Caco-2 (cell line): ENCODE results near the gene NMB. TPM values are rescaled to one million over a fixed set of nuclear protein-coding genes. Genes with fewer than 3 reads are reported as not detected.
A peak's percentile ranks its signal among the peaks of the same experiment; 100 is the strongest.

Source experiments
- BruUV-seq: library from RNA; stranded (reverse); fragments of 400-500 nt; replicated peaks from 2 replicates; lab custom pipeline; 2021; lab: Mats Ljungman, UMichigan
- CTCF ChIA-PET: fragments of 300-600 bp; sonication (Branson Sonifier 250); formaldehyde crosslinking; loops from one replicate; lab custom pipeline; 2022; ENCODE audit warnings: antibody characterized with exemption; lab: Charles Lee
- POLR2A ChIA-PET: fragments of 300-600 bp; sonication (Branson Sonifier 250); formaldehyde crosslinking; loops from one replicate; lab custom pipeline; 2022; ENCODE audit warnings: antibody characterized with exemption; lab: Charles Lee
- DNase-seq, 2 experiments: peaks; one replicate each; pipeline versions ENCODE4 v3.0.0 to v3.0.0-alpha.2; 2020 to 2022
- H3K27me3 ChIP-seq: replicated peaks from 2 replicates; pipeline ENCODE4 v1.6.0; 2011; ENCODE audit warnings: low read length; ENCODE audit not compliant: control insufficient read depth, insufficient read depth
- H3K36me3 ChIP-seq: 2 replicates; pipeline ENCODE4 v1.5.1; 2011; ENCODE audit warnings: low read length; ENCODE audit not compliant: control insufficient read depth, insufficient read depth
- H3K4me1 ChIP-seq: fragments of 250-450 bp; sonication (Bioruptor Pico); 2 replicates; pipeline ENCODE4 v1.5.1; 2020; ENCODE audit warnings: mild to moderate bottlenecking
- H3K4me3 ChIP-seq: 2 replicates; pipeline ENCODE4 v1.5.1; 2011; ENCODE audit warnings: low read depth, mild to moderate bottlenecking, control low read depth, low read length
- H3K9me3 ChIP-seq: fragments of 250-450 bp; sonication (Bioruptor Pico); 2 replicates; pipeline ENCODE4 v1.5.1; 2020; ENCODE audit warnings: mild to moderate bottlenecking, moderate library complexity
- H3K27ac Mint-ChIP-seq: one replicate; pipeline ENCODE4 v1.8.0; 2022; ENCODE audit warnings: mixed read lengths; ENCODE audit not compliant: unreplicated experiment
- H3K27me3 Mint-ChIP-seq: one replicate; pipeline ENCODE4 v1.8.0; 2022; ENCODE audit warnings: mixed read lengths; ENCODE audit not compliant: insufficient read depth, unreplicated experiment
- H3K36me3 Mint-ChIP-seq: one replicate; pipeline ENCODE4 v1.8.0; 2022; ENCODE audit warnings: mild to moderate bottlenecking, mixed read lengths; ENCODE audit not compliant: insufficient read depth, unreplicated experiment
- H3K4me1 Mint-ChIP-seq: one replicate; pipeline ENCODE4 v1.8.0; 2022; ENCODE audit warnings: low read depth, mixed read lengths; ENCODE audit not compliant: unreplicated experiment
- H3K4me3 Mint-ChIP-seq: one replicate; pipeline ENCODE4 v1.8.0; 2022; ENCODE audit warnings: mild to moderate bottlenecking, moderate library complexity, mixed read lengths; ENCODE audit not compliant: unreplicated experiment
- H3K9me3 Mint-ChIP-seq: one replicate; pipeline ENCODE4 v1.8.0; 2022; ENCODE audit warnings: mixed read lengths; ENCODE audit not compliant: unreplicated experiment
- CTCF ChIP-seq, 2 experiments: fragments of 200-600 bp in 1 of 2; IDR thresholded peaks; 1 replicate in 1 of 2; 2 replicates in 1 of 2; pipeline versions ENCODE4 v1.5.1 to v1.8.0; 2011 to 2022; ENCODE audit warnings: antibody characterized with exemption in 1 of 2, control low read depth in 1 of 2, inconsistent platforms in 1 of 2, low read depth in 1 of 2, low read length in 1 of 2, mild to moderate bottlenecking in 1 of 2, moderate library complexity in 1 of 2; ENCODE audit not compliant: insufficient read depth in 1 of 2, severe bottlenecking in 1 of 2, unreplicated experiment in 1 of 2
- intact Hi-C: fragments of 100-400 bp; cut with micrococcal nuclease; formaldehyde crosslinking; loops from one replicate; pipeline ENCODE4 v1.10.0; 2022; ENCODE audit not compliant: unreplicated experiment
- total RNA-seq: library from RNA; stranded (reverse); gene quantifications from 2 replicates; pipeline ENCODE4 v1.2.3, GENCODE V29; 2022

Gene NMB
- total RNA-seq, 1 experiment from 2014 or later: 8.6 TPM

DNA sequence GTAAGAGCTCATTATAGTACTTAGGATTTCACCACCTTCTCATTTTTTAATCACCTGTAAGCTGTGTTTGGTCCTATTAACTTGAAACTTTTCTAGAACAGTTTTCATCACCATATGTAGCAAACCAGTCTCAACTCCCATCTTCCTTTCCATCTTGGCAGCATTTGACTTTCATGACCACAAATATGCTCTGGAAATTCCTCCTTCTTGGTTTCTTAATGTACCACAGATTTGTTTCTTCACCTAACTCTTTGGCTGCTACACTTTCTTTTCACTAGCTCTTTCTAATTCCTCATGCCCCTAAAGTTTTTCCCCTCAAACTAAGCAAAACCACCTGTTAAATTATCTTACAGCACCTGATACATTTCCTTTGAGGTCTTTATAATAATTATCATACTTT, 13.2 kb upstream of the NMB start:
- Histone ChIP-seq H3K4me3 (no peak overlapping the region), H3K36me3 (no peaks in the 10 kb centered on the region), H3K9me3 (no peaks in the 10 kb centered on the region), H3K27me3 (no peaks in the 10 kb centered on the region), H3K4me1 (no peaks in the 10 kb centered on the region)
- intact Hi-C loops: no loop called here
- POLR2A ChIA-PET: no interaction called here
- Mint-ChIP-seq H3K36me3 (peaks cover 62% of the 10 kb centered on the region), H3K9me3 (no peaks in the 10 kb centered on the region), H3K4me3 (no peak overlapping the region), H3K4me1 (peaks cover 6% of the 10 kb centered on the region), H3K27ac (no peak overlapping the region), H3K27me3 (no peaks in the 10 kb centered on the region)
- no peak for DNase-seq
- no TSS peak for BruUV-seq
- CTCF ChIA-PET: no interaction called here
- TF ChIP-seq CTCF (IDR thresholded peaks at IDR 0.05; ENCODE audit: insufficient read depth in 1 of 2, low read depth in 1 of 2, low read length in 1 of 2, severe bottlenecking in 1 of 2, unreplicated experiment in 1 of 2): no peak

DNA sequence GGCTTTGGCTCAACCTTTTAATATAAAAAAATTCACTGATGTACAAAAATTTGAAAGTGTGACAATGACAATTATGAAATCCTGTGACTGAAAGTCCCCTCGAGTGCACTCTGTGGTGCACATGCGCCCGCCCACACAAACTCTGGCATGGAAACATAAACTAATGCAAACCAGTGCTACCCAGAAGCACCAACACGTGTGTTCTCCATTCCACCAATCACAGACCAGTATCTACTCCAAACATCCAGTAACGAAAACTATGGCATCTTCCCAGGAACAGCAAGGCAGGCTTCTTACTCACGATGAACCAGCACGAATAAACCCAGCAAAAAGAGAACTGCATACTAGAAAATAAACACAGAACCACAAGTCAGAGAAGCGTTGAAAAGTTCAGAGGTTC, 11.7 kb upstream of the NMB start:
- BruUV-seq: TSS peak; percentile 87
- TF ChIP-seq CTCF (IDR thresholded peaks at IDR 0.05; ENCODE audit: insufficient read depth in 1 of 2, low read depth in 1 of 2, low read length in 1 of 2, severe bottlenecking in 1 of 2, unreplicated experiment in 1 of 2): no peak
- POLR2A ChIA-PET: interaction anchor here (0.6 kb wide), 1 partner anchor 10 kb away, joined by 3 read pairs; no protein-coding TSS in a partner anchor
- Mint-ChIP-seq H3K27ac (no peak overlapping the region), H3K27me3 (no peaks in the 10 kb centered on the region), H3K9me3 (no peaks in the 10 kb centered on the region), H3K36me3 (peaks cover 62% of the 10 kb centered on the region), H3K4me3 (no peak overlapping the region), H3K4me1 (peaks cover 6% of the 10 kb centered on the region)
- Histone ChIP-seq H3K27me3 (no peaks in the 10 kb centered on the region), H3K4me1 (no peaks in the 10 kb centered on the region), H3K4me3 (no peak overlapping the region), H3K9me3 (no peaks in the 10 kb centered on the region), H3K36me3 (no peaks in the 10 kb centered on the region; the same call in 1 of the 2 replicates)
- CTCF ChIA-PET: no interaction called here
- no peak for DNase-seq
- intact Hi-C loops: no loop called here

DNA sequence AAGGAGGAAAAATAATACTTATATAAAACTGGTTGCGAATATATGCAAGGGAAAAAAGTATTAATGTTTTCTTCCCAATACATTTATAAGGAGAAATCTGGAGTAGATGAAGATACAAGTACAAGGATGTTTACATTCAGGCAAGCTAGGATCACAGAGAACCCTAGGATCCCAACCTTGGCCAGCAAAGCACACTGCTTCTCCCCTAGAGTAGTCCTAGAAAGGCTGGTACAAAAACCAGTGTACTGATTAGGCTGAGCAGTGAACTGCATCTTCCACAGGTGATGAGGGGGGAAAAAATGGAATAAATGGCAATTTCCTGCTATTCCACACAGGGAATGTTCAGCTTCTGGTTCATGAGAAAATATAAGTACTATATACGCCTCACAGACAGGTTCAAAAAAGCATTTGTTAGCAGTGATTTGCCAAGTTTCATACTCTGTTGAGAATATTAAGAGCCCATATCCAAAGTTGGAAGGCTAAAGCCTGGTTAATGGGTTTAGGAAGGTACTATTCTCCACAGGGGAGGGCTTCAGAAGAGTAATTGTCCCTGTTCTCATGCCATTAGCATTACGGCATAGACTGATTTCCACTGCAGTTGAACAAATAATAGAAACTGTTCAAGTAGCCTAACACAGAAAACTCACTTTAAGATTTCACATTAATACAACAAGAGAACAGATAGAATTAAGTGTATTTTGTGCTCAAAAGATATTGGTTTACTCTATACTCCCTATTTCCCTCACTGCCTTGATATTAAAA, 10.4 kb upstream of the NMB start:
- CTCF ChIA-PET: no interaction called here
- Histone ChIP-seq H3K4me3 (no peak overlapping the region), H3K36me3 (no peaks in the 10 kb centered on the region; the same call in 1 of the 2 replicates), H3K27me3 (no peaks in the 10 kb centered on the region), H3K9me3 (no peaks in the 10 kb centered on the region), H3K4me1 (no peaks in the 10 kb centered on the region)
- no peaks in the 10 kb centered on the region for H3K9me3 Mint-ChIP-seq
- no peak overlapping the region for H3K27ac Mint-ChIP-seq
- H3K36me3 Mint-ChIP-seq: peaks cover 63% of the 10 kb centered on the region
- POLR2A ChIA-PET: no interaction called here
- no peak overlapping the region for H3K4me3 Mint-ChIP-seq
- no peaks in the 10 kb centered on the region for H3K27me3 Mint-ChIP-seq
- DNase-seq: no peak
- intact Hi-C loops: no loop called here
- TF ChIP-seq CTCF (IDR thresholded peaks at IDR 0.05; ENCODE audit: insufficient read depth in 1 of 2, low read depth in 1 of 2, low read length in 1 of 2, severe bottlenecking in 1 of 2, unreplicated experiment in 1 of 2): no peak
- H3K4me1 Mint-ChIP-seq: peaks cover 4% of the 10 kb centered on the region
- BruUV-seq: no TSS peak
